Ectodermal cell (in vitro differentiated cells): ENCODE data around the gene HLA-G.

Experiments used
- H3K27ac ChIP-seq: 2 replicates; pipeline ENCODE4 v1.7.0; 2013; ENCODE audit warnings: mild to moderate bottlenecking, low read depth, low read length; ENCODE audit not compliant: insufficient read depth, poor library complexity, severe bottlenecking
- H3K27me3 ChIP-seq: 2 replicates; pipeline ENCODE4 v1.7.0; 2013; ENCODE audit warnings: mild to moderate bottlenecking, low read length; ENCODE audit not compliant: insufficient read depth, control insufficient read depth, poor library complexity, severe bottlenecking
- H3K36me3 ChIP-seq: one replicate; pipeline ENCODE4 v1.7.0; 2013; ENCODE audit warnings: low read length; ENCODE audit not compliant: control insufficient read depth, insufficient read depth
- H3K4me1 ChIP-seq: one replicate; pipeline ENCODE4 v1.7.0; 2013; ENCODE audit warnings: low read length; ENCODE audit not compliant: control insufficient read depth, insufficient read depth
- H3K4me3 ChIP-seq: 2 replicates; pipeline ENCODE4 v1.7.0; 2013; ENCODE audit warnings: low read depth, low read length, control low read depth; ENCODE audit not compliant: insufficient read depth
- H3K9me3 ChIP-seq: 2 replicates; pipeline ENCODE4 v1.7.0; 2013; ENCODE audit warnings: mild to moderate bottlenecking, low read length, moderate library complexity; ENCODE audit not compliant: control insufficient read depth
- WGBS, 2 experiments: methylation state at CpG; one replicate each; pipeline ENCODE4 v1.1.7; 2013; ENCODE audit warnings: missing lambda C conversion rate in 2 of 2; 5-methylcytosine and 5-hydroxymethylcytosine counted together

The HLA-G gene

DNA sequence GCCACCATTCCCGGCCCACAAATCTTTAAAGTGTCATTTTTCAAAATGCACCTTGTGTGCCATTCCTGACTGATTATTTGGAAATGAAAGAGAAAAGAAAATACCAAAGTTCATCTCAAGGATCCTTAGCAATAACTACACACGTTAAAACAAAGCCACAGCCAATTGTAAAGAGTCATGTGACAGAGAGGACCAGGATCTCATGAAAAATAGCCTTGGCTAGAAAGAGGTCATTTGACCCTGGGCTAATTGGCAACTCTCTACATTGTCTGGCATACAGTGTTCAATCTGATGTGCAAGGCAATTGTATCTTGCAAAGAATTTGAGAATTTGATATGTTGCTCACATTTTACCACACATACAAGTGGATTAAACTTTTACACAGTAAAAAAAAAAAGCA is 31.6 kb upstream of the HLA-G start:
- H3K36me3 ChIP-seq: no peaks in the 10 kb centered on the region
- peaks cover 42% of the 10 kb centered on the region for H3K27me3 ChIP-seq

DNA sequence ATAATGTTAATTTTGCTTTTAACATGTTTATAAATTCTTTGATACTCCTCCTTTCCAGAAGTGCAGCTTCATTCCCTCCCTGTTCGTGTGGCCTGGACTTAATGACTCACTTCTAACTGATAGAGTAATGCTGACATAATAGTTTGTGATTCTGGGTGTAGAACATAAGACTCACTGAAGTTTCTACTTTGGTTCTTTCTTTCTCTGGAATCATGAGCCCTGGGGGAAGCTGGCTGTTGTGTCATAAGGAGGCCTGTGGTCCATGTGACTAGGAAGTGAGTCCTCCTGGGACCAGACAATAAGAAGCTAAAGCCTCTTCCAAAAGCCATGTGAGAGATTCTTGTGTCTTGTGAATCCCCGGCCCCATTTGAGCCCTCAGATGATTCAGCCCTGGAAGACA is 30.5 kb upstream of the HLA-G start:
- 88 to 94% methylated on average over 1 to 2 of the region's 2 CpGs for WGBS, 2 experiments
- Histone ChIP-seq H3K4me1 (no peaks in the 10 kb centered on the region), H3K4me3 (no peak overlapping the region), H3K27ac (no peak overlapping the region), H3K9me3 (no peaks in the 10 kb centered on the region), H3K27me3 (peaks cover 31% of the 10 kb centered on the region), H3K36me3 (no peaks in the 10 kb centered on the region)

More for the DNA sequence above, 31.6 kb upstream of the HLA-G start:
- no peak overlapping the region for H3K27ac ChIP-seq
- no peaks in the 10 kb centered on the region for H3K4me1 ChIP-seq
- H3K4me3 ChIP-seq: no peak overlapping the region
- 86 to 90% methylated on average over 2 of the region's 2 CpGs for WGBS, 2 experiments
- no peaks in the 10 kb centered on the region for H3K9me3 ChIP-seq

DNA sequence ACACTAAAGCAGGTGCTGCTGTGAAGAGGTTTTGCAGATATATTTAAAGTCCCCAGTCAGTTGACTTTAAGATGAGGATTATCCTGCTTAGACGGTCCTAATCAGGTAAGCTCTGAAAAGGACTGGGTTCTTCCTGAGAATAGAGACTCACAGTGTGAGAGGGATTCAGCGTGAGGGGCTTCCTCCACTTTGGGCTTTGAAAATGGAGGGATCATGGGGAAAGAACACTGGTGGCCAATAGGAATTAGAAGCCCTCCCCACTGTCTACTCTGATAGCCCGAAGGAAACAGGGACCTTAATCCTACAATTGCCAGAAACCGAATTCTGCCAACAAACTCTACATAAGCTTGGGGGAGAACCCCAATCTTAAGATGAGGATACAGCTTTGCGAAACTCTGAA is 29.7 kb upstream of the HLA-G start:
- Histone ChIP-seq H3K9me3 (no peaks in the 10 kb centered on the region), H3K4me1 (no peaks in the 10 kb centered on the region), H3K36me3 (no peaks in the 10 kb centered on the region), H3K27ac (no peak overlapping the region), H3K27me3 (peaks cover 23% of the 10 kb centered on the region), H3K4me3 (no peak overlapping the region)
- 79 to 80% methylated on average over 5 of the region's 5 CpGs for WGBS, 2 experiments

DNA sequence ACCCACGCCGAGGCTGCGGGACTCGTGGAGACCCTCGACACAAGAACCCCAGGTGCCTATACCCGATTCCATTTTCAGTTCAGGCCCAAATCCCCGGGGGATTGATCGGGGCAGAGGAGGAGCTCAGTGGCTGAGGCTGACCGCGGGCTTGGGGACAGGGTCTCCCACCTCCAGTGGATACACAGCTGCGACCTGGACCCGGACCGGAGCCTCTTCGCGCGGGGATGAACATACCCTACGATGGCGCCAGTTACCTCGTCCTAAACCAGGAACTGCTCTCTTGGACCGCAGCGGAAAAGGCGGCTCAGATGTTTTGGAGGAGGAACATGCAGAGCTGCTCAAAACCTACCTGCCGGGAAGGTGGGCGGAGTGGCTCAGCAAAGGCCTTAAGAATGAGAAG is 27.4 kb upstream of the HLA-G start:
- H3K9me3 ChIP-seq: no peaks in the 10 kb centered on the region
- WGBS, 2 experiments: 95 to 96% methylated on average over 24 of the region's 24 CpGs

DNA sequence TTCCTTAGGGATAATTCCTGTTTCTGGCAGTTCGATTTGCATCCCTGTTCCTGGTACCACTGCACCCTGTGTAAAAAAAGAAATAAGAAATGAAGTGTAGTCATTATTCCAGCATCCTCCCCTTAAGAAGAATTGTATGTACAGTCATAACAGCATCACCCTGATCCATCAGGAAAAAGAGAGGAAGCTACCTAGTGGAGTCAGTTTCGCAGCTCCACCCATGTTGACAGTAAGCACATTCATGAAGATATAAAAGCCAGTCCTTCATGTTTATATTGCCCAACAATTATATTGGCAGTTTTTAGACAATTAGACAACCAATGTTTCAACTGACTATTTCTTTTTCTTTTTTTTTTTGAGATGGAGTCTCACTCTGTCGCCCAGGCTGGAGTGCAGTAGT is 21.2 kb upstream of the HLA-G start:
- no peak overlapping the region for H3K27ac ChIP-seq
- H3K27me3 ChIP-seq: no peaks in the 10 kb centered on the region
- no peaks in the 10 kb centered on the region for H3K9me3 ChIP-seq
- no peak overlapping the region for H3K4me3 ChIP-seq
- H3K4me1 ChIP-seq: no peaks in the 10 kb centered on the region
- H3K36me3 ChIP-seq: no peaks in the 10 kb centered on the region
- 92 to 97% methylated on average over 2 to 3 of the region's 3 CpGs for WGBS, 2 experiments

More for the DNA sequence above, 27.4 kb upstream of the HLA-G start:
- Histone ChIP-seq H3K4me1 (no peaks in the 10 kb centered on the region), H3K4me3 (no peak overlapping the region), H3K36me3 (no peaks in the 10 kb centered on the region), H3K27ac (no peak overlapping the region), H3K27me3 (no peaks in the 10 kb centered on the region)

DNA sequence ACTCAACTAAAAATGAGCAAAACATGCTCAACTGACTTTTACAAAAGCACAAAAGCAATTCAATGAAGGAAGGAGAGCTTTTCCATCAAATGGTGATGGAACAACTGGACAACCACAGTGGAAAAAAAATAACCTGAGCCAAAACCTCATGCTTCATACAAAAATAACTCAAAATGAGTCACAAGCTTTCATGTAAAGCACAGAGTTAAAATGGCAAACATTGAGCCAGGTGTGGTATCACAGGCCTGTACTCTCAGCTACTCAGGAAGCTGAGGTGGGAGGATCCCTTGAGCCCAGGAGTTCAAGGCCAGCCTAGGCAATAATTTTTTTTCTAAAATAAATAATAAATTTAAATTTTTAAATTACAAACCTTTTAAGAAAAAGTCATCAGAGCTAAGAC is 18.4 kb upstream of the HLA-G start:
- Histone ChIP-seq H3K4me3 (no peak overlapping the region), H3K27me3 (no peaks in the 10 kb centered on the region), H3K27ac (no peak overlapping the region)

DNA sequence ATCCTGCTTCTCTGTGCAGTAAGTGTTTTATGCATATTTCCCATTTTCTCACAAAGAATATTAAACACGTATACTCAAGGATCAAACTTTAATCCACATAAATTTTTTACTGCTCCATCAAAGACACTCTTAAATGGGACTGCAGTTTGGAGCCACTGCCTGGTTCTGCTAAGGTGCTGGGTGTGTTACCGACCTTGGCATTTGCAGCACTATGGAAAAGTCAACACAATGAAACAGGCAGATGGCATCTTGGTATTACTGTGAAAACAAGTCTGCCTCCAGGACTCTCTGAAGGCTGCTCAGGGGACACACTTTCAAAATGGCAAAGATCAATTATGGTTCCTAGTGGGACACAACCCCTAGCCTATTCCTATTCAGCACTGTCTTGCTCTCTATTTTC is 17.3 kb upstream of the HLA-G start:
- no peaks in the 10 kb centered on the region for H3K27me3 ChIP-seq
- H3K27ac ChIP-seq: no peak overlapping the region
- WGBS, 2 experiments: 88% methylated on average over 2 of the region's 2 CpGs
- H3K4me3 ChIP-seq: no peak overlapping the region
- H3K36me3 ChIP-seq: no peaks in the 10 kb centered on the region
- no peaks in the 10 kb centered on the region for H3K9me3 ChIP-seq
- H3K4me1 ChIP-seq: no peaks in the 10 kb centered on the region

More for the DNA sequence above, 18.4 kb upstream of the HLA-G start:
- no peaks in the 10 kb centered on the region for H3K36me3 ChIP-seq
- H3K9me3 ChIP-seq: no peaks in the 10 kb centered on the region
- no peaks in the 10 kb centered on the region for H3K4me1 ChIP-seq

DNA sequence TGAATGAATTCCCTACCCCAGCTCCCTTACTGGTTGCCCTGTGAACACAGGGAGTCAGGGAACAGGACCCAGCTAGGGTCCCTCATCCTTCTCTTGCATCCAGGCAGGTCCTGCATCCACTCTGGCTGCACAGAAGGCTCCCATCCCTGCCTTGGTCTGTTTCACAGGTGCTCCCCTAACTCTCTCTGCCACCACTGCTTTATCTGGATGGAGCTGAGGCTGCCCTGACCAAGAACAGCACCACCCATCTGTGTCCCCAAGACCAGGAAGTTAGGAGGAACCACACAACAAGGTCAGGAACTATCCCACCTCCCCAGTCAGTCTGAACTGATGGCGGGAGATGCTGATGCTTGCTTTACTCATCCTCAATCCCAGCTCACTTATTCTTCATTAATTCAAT is 16.2 kb upstream of the HLA-G start:
- H3K4me1 ChIP-seq: no peaks in the 10 kb centered on the region
- 87 to 90% methylated on average over 1 of the region's 1 CpG for WGBS, 2 experiments
- H3K9me3 ChIP-seq: no peaks in the 10 kb centered on the region
- no peaks in the 10 kb centered on the region for H3K36me3 ChIP-seq
- no peak overlapping the region for H3K27ac ChIP-seq
- no peaks in the 10 kb centered on the region for H3K27me3 ChIP-seq
- no peak overlapping the region for H3K4me3 ChIP-seq

DNA sequence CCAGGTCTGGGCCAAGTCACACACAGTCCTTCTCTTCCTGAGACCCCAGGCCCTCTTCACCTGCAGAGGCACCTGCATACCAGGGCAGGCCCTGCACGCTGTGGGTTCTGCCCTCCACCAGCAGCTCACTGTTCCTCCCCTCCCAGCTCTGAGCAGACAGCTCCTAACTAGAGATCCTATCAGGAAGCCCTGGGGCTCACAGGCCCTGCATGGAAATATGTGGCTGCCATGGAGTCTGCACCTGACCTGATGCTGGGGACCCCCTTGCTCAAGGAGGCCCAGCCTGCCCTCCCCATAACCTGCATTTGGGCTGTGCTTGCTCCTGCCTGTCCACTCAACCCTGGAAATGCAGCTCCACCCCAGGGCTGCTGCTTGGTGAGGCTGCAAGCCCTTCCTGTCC is 14.6 kb upstream of the HLA-G start:
- no peaks in the 10 kb centered on the region for H3K27me3 ChIP-seq
- H3K27ac ChIP-seq: no peak overlapping the region
- no peak overlapping the region for H3K4me3 ChIP-seq
- no peaks in the 10 kb centered on the region for H3K4me1 ChIP-seq
- H3K9me3 ChIP-seq: no peaks in the 10 kb centered on the region
- no peaks in the 10 kb centered on the region for H3K36me3 ChIP-seq
- 75 to 84% methylated on average over 1 of the region's 1 CpG for WGBS, 2 experiments

DNA sequence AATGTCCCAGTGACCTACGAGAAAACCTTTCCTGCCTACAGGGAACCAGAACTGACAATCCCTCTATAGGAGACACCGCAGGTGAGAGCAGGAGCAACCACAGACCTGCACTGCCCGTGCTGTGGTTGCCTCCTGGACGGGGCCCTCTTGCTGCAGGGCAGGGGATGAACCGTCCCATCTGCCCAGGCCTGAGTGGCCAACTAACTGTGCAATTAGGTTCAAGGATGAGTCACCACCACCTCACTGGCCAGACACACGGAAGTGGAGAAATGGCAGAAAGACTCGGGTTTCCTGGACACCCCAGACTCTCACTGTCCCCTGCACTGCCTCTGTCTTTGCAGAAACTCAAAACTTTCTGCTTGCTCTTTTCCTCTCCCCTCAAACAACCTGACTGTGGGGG is 13.8 kb upstream of the HLA-G start:
- 82 to 88% methylated on average over 7 of the region's 7 CpGs for WGBS, 2 experiments

DNA sequence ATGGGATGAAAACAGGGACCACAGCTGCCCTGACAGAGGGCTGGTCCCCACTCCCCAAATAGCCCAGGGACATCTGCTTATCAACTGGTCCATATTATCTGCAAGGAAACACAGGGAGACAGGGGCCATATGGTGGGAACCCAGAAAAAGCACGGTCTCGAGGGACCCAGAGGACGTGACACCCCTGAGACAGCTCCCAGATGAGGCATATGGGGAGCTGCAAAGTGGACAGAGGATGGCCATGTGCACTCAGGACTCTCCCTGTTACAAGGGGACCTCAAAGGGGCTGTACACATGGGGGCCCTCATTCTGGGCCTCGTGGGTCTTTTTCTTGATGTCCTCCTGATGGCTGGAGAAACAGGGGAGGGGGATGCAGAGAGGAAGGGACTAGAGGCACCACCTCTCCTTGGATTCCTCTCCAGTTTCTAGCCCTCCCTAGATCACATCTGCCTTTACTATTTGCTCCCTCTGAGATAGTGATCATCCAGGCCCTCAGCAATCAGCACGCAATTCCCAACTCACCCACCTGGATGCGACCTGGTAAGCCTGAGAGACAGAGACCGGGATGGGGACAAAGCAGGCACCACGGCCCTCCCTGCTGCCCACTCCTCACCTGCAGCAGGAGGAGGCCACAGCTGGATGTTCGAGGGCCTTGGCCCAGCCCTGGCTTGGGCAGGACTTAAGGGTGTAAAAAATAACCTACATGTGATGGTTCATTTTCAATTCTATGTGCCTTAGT is 13.1 kb upstream of the HLA-G start:
- Histone ChIP-seq H3K27me3 (no peaks in the 10 kb centered on the region), H3K9me3 (no peaks in the 10 kb centered on the region), H3K4me3 (no peak overlapping the region), H3K27ac (no peak overlapping the region), H3K4me1 (no peaks in the 10 kb centered on the region), H3K36me3 (no peaks in the 10 kb centered on the region)
- 78 to 79% methylated on average over 9 of the region's 9 CpGs for WGBS, 2 experiments

More for the DNA sequence above, 13.8 kb upstream of the HLA-G start:
- Histone ChIP-seq H3K9me3 (no peaks in the 10 kb centered on the region), H3K36me3 (no peaks in the 10 kb centered on the region), H3K4me3 (no peak overlapping the region), H3K4me1 (no peaks in the 10 kb centered on the region), H3K27me3 (no peaks in the 10 kb centered on the region), H3K27ac (no peak overlapping the region)
